PFSK-1 (cell line): ENCODE measurements around the gene CDC42BPG.

ENCODE experiments used
- FOXP2 ChIP-seq: optimal IDR thresholded peaks from 2 replicates; pipeline ENCODE3; 2011; ENCODE audit warnings: borderline replicate concordance, control low read depth, inconsistent platforms; ENCODE audit not compliant: insufficient read depth; ENCODE audit errors: extremely low read length, extremely low read depth
- POLR2AphosphoS5 ChIP-seq: IDR thresholded peaks from 2 replicates; pipeline ENCODE4 v1.6.1; 2012; ENCODE audit warnings: low read depth, mild to moderate bottlenecking, control low read depth, low read length, moderate library complexity
- SIN3A ChIP-seq: IDR thresholded peaks from 2 replicates; pipeline ENCODE4 v1.6.1; 2012; ENCODE audit warnings: mild to moderate bottlenecking, low read length, moderate library complexity, borderline replicate concordance; ENCODE audit not compliant: insufficient read depth
- TAF1 ChIP-seq: IDR thresholded peaks from 2 replicates; pipeline ENCODE4 v1.6.1; 2012; ENCODE audit warnings: low read length, control low read depth, borderline replicate concordance; ENCODE audit not compliant: insufficient read depth
- TF ChIP-seq, protein P1 (sequence below), 2 experiments: IDR thresholded peaks; 2 replicates each; pipeline versions ENCODE4 v1.6.1 to v1.8.0; 2011 to 2012; ENCODE audit warnings: low read depth in 2 of 2, low read length in 2 of 2, control low read depth in 1 of 2, inconsistent platforms in 1 of 2, mild to moderate bottlenecking in 1 of 2, moderate library complexity in 1 of 2; ENCODE audit not compliant: insufficient read depth in 1 of 2

CDC42BPG gene

DNA sequence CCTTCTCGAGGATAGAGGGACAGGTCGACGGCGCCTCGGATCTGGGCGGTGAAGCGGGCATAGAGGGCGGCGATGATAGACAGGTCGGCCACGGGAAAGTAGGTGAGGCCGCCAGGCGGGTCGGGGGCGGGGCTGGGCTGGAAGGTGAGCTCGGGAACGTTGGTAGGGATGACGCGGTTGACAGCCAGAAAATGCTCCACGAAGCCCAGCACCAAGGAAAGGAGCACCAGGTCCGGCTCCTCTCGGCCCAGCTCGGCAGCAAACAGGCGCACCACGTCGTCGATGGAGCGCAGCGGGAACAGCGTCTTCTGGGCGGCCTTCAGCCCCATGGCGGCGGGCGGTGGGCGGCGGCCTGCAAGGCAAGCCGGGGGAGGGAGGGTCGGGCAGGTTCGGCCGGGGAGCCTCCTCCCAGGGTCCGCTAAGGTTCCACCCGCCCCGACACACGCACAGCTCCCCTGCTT, 34.6 kb downstream of the CDC42BPG start:
- TF ChIP-seq, protein P1, sequence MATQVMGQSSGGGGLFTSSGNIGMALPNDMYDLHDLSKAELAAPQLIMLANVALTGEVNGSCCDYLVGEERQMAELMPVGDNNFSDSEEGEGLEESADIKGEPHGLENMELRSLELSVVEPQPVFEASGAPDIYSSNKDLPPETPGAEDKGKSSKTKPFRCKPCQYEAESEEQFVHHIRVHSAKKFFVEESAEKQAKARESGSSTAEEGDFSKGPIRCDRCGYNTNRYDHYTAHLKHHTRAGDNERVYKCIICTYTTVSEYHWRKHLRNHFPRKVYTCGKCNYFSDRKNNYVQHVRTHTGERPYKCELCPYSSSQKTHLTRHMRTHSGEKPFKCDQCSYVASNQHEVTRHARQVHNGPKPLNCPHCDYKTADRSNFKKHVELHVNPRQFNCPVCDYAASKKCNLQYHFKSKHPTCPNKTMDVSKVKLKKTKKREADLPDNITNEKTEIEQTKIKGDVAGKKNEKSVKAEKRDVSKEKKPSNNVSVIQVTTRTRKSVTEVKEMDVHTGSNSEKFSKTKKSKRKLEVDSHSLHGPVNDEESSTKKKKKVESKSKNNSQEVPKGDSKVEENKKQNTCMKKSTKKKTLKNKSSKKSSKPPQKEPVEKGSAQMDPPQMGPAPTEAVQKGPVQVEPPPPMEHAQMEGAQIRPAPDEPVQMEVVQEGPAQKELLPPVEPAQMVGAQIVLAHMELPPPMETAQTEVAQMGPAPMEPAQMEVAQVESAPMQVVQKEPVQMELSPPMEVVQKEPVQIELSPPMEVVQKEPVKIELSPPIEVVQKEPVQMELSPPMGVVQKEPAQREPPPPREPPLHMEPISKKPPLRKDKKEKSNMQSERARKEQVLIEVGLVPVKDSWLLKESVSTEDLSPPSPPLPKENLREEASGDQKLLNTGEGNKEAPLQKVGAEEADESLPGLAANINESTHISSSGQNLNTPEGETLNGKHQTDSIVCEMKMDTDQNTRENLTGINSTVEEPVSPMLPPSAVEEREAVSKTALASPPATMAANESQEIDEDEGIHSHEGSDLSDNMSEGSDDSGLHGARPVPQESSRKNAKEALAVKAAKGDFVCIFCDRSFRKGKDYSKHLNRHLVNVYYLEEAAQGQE (IDR thresholded peaks at IDR 0.05; ENCODE audit: insufficient read depth in 1 of 2, low read depth in 2 of 2, low read length in 2 of 2): no peak

DNA sequence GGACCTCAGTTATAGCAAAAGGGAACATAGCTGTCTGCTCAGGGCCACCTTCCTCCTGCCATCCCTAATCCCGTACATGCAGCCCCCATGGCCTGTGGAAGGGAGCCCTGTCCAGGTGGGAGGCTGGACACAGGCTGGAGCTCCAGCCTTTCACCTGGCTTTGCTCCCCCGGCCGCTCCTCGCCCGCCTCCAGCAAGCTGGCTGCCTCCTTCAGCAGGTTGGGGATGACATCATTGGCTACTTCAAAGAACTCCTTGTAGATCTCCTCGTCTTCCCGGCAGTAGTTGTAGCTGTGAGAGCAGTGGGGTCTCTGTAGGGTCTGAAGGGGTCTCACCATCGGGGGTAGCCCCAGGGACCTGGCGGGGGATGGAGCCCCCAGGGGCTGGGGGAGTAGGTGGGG, 39.0 kb downstream of the CDC42BPG start:
- TF ChIP-seq, protein P1 (IDR thresholded peaks at IDR 0.05; ENCODE audit: insufficient read depth in 1 of 2, low read depth in 2 of 2, low read length in 2 of 2): no peak
- TF ChIP-seq TAF1: no peak
- TF ChIP-seq FOXP2: no peak
- no peak for TF ChIP-seq POLR2AphosphoS5

DNA sequence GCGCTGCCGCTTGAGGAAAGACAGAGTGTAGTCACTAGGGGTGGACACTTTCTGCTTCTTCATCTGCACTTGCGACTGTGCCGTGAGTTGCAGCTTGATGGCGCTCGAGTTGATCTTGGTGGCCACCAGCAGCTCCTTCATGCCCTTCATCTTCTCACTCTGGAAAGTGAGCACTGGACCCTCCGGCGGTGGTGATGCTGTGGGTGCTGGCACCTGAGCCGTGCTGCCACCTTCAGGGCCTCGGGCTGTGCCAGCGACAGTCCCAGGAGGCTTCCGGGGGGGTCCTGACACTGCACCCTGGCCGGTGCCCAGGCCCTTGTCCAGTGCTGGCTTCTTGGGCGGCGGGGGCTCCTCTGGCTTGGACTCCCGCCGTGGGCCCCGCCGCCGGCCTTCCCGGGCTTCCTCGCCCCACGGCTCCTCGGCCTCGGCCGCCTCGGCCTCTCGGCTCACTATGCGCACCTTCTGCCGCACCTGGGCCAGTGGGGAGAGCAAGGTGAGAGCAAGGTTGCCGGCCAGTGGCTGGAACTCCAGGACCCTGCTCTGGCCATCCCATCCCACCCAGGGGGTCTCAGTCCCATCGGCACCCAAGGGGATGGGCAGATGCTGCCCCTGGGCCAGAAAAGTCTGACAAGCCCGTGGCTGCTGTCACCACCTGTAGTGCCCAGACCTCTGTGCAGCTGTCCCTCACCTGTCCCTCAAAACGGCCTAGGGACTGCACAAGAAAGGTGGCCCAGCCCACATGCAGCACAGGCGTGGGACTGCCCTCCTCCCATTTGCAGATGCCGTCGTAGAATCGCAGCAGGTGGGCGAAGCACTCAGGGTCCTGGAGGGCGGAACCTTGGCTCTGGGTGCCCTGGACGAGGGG, 39.9 kb downstream of the CDC42BPG start:
- TF ChIP-seq POLR2AphosphoS5: no peak
- TF ChIP-seq, protein P1 (IDR thresholded peaks at IDR 0.05; ENCODE audit: insufficient read depth in 1 of 2, low read depth in 2 of 2, low read length in 2 of 2): no peak
- no peak for TF ChIP-seq SIN3A
- no peak for TF ChIP-seq FOXP2
- no peak for TF ChIP-seq TAF1

DNA sequence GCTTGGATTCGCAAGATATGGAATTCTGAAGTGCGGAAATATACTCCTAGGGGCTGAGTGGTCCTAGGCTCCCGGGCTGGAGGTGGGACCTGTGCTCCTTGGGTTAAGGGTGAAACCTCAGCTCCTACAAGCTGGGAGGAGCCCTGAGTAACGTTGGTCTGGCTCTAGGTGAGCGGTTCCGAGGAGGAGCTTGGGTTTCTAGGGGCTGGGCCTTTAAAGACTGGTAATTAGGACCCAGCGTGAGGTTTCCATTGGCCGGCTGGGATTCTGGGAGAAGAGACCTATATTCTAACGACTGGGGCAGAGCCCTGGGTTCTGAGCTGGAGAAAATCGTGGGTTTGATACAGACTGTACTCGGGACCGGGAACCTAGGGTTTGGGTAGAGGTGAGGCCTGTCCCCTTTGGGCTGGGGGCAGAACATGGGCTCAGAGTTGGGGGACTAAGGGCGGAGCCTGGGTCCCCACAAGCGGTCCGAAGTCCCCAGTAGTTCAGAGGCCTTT, 40.6 kb downstream of the CDC42BPG start:
- TF ChIP-seq SIN3A: no peak
- TF ChIP-seq, protein P1 (IDR thresholded peaks at IDR 0.05; ENCODE audit: insufficient read depth in 1 of 2, low read depth in 2 of 2, low read length in 2 of 2): no peak
- no peak for TF ChIP-seq POLR2AphosphoS5
- TF ChIP-seq TAF1: no peak
- TF ChIP-seq FOXP2: no peak
